ENCODE data around the gene NAGLU.

NAGLU gene

GRCh38 chr17:42574463-42574862 lies 38.4 kb downstream of the NAGLU start:
- DNase-seq (ENCODE audit: low read depth, low spot score) = no peak
- TF ChIP-seq SUZ12 (IDR thresholded peaks at IDR 0.05; ENCODE audit: extremely low read depth, insufficient read depth, insufficient read length) = no peak
- no peaks in the 10 kb centered on the region for H3K27me3 ChIP-seq (ENCODE audit: insufficient read depth, insufficient read length)
- no peaks in the 10 kb centered on the region for H3K4me1 ChIP-seq (ENCODE audit: insufficient read depth, insufficient read length)
- H3K9ac ChIP-seq (ENCODE audit: insufficient read length, low read depth) = no peak overlapping the region
- no peak overlapping the region for H3K4me3 ChIP-seq (ENCODE audit: insufficient read length, low read depth)
- H3K9me3 ChIP-seq (ENCODE audit: insufficient read depth, low read length) = no peaks in the 10 kb centered on the region
- H3K36me3 ChIP-seq (ENCODE audit: insufficient read depth, insufficient read length, low read length) = peaks cover 77% of the 10 kb centered on the region

- H3K4me1 ChIP-seq (ENCODE audit: insufficient read depth, insufficient read length) = no peaks in the 10 kb centered on the region
- TF ChIP-seq SUZ12 (IDR thresholded peaks at IDR 0.05; ENCODE audit: extremely low read depth, insufficient read depth, insufficient read length) (no peak), ZNF274 (IDR thresholded peaks at IDR 0.05; ENCODE audit: low read depth, low read length) (no peak), YY1 (IDR thresholded peaks at IDR 0.05; ENCODE audit: insufficient read depth, insufficient read length) (no peak)
- peak overlapping the region; percentile 97 for H3K9ac ChIP-seq (ENCODE audit: insufficient read length, low read depth)
- no peaks in the 10 kb centered on the region for H3K9me3 ChIP-seq (ENCODE audit: insufficient read depth, low read length)
- H3K27me3 ChIP-seq (ENCODE audit: insufficient read depth, insufficient read length) = no peaks in the 10 kb centered on the region
- H3K4me3 ChIP-seq (ENCODE audit: insufficient read length, low read depth) = peak overlapping the region; percentile 94
- H3K36me3 ChIP-seq (ENCODE audit: insufficient read depth, insufficient read length, low read length) = peaks cover 74% of the 10 kb centered on the region
- DNase-seq (ENCODE audit: low read depth, low spot score) = no peak
Measured at GRCh38 chr17:42577140-42577531, 41.1 kb downstream of the NAGLU start.

GRCh38 chr17:42577532-42578281 lies 41.7 kb downstream of the NAGLU start, which contains the start of gene PSMC3IP:
Gene PSMC3IP, minus strand, starts transcription at chr17:42577729. Its CDS starts 43 bp downstream, at chr17:42577686.
- H3K9ac ChIP-seq (ENCODE audit: insufficient read length, low read depth) = peak within 1 kb of the TSS; percentile 97
- H3K4me3 ChIP-seq (ENCODE audit: insufficient read length, low read depth) = peak within 1 kb of the TSS; percentile 94
- no peaks in the 10 kb centered on the region for H3K4me1 ChIP-seq (ENCODE audit: insufficient read depth, insufficient read length)
- no peak for TF ChIP-seq ZNF274 (IDR thresholded peaks at IDR 0.05; ENCODE audit: low read depth, low read length)
- TF ChIP-seq SUZ12 (IDR thresholded peaks at IDR 0.05; ENCODE audit: extremely low read depth, insufficient read depth, insufficient read length) = no peak
- no peak for TF ChIP-seq YY1 (IDR thresholded peaks at IDR 0.05; ENCODE audit: insufficient read depth, insufficient read length)
- DNase-seq (ENCODE audit: low read depth, low spot score) = peak; percentile 91
- H3K9me3 ChIP-seq (ENCODE audit: insufficient read depth, low read length) = no peaks in the 10 kb centered on the region
- peaks cover 74% of the 10 kb centered on the region for H3K36me3 ChIP-seq (ENCODE audit: insufficient read depth, insufficient read length, low read length)
- no peaks in the 10 kb centered on the region for H3K27me3 ChIP-seq (ENCODE audit: insufficient read depth, insufficient read length)

- Histone ChIP-seq H3K4me1 (ENCODE audit: insufficient read depth, insufficient read length) (no peaks in the 10 kb centered on the region), H3K36me3 (ENCODE audit: insufficient read depth, insufficient read length, low read length) (peaks cover 74% of the 10 kb centered on the region), H3K4me3 (ENCODE audit: insufficient read length, low read depth) (peak overlapping the region; percentile 94), H3K27me3 (ENCODE audit: insufficient read depth, insufficient read length) (no peaks in the 10 kb centered on the region), H3K9me3 (ENCODE audit: insufficient read depth, low read length) (no peaks in the 10 kb centered on the region), H3K9ac (ENCODE audit: insufficient read length, low read depth) (peak overlapping the region; percentile 97)
- DNase-seq (ENCODE audit: low read depth, low spot score) = peak; percentile 76
- TF ChIP-seq ZNF274 (IDR thresholded peaks at IDR 0.05; ENCODE audit: low read depth, low read length) = no peak
- TF ChIP-seq SUZ12 (IDR thresholded peaks at IDR 0.05; ENCODE audit: extremely low read depth, insufficient read depth, insufficient read length) = no peak
- no peak for TF ChIP-seq YY1 (IDR thresholded peaks at IDR 0.05; ENCODE audit: insufficient read depth, insufficient read length)
Measured at GRCh38 chr17:42578282-42578869, 42.3 kb downstream of the NAGLU start.

GRCh38 chr17:42579794-42580551 lies 43.9 kb downstream of the NAGLU start:
- Histone ChIP-seq H3K9ac (ENCODE audit: insufficient read length, low read depth) (no peak overlapping the region), H3K4me1 (ENCODE audit: insufficient read depth, insufficient read length) (no peaks in the 10 kb centered on the region), H3K4me3 (ENCODE audit: insufficient read length, low read depth) (no peak overlapping the region), H3K27me3 (ENCODE audit: insufficient read depth, insufficient read length) (no peaks in the 10 kb centered on the region), H3K36me3 (ENCODE audit: insufficient read depth, insufficient read length, low read length) (peaks cover 71% of the 10 kb centered on the region), H3K9me3 (ENCODE audit: insufficient read depth, low read length) (no peaks in the 10 kb centered on the region)
- TF ChIP-seq YY1 (IDR thresholded peaks at IDR 0.05; ENCODE audit: insufficient read depth, insufficient read length) = no peak
- TF ChIP-seq ZNF274 (IDR thresholded peaks at IDR 0.05; ENCODE audit: low read depth, low read length) = no peak
- no peak for TF ChIP-seq SUZ12 (IDR thresholded peaks at IDR 0.05; ENCODE audit: extremely low read depth, insufficient read depth, insufficient read length)
- DNase-seq (ENCODE audit: low read depth, low spot score) = no peak

- no peaks in the 10 kb centered on the region for H3K4me1 ChIP-seq (ENCODE audit: insufficient read depth, insufficient read length)
- no peak overlapping the region for H3K9ac ChIP-seq (ENCODE audit: insufficient read length, low read depth)
- TF ChIP-seq YY1 (IDR thresholded peaks at IDR 0.05; ENCODE audit: insufficient read depth, insufficient read length) (no peak), ZNF274 (IDR thresholded peaks at IDR 0.05; ENCODE audit: low read depth, low read length) (no peak), SUZ12 (IDR thresholded peaks at IDR 0.05; ENCODE audit: extremely low read depth, insufficient read depth, insufficient read length) (no peak)
- H3K27me3 ChIP-seq (ENCODE audit: insufficient read depth, insufficient read length) = no peaks in the 10 kb centered on the region
- no peaks in the 10 kb centered on the region for H3K9me3 ChIP-seq (ENCODE audit: insufficient read depth, low read length)
- DNase-seq (ENCODE audit: low read depth, low spot score) = no peak
- H3K4me3 ChIP-seq (ENCODE audit: insufficient read length, low read depth) = no peak overlapping the region
- peaks cover 72% of the 10 kb centered on the region for H3K36me3 ChIP-seq (ENCODE audit: insufficient read depth, insufficient read length, low read length)
Measured at GRCh38 chr17:42581744-42582270, 45.8 kb downstream of the NAGLU start.

GRCh38 chr17:42584880-42585279 lies 48.8 kb downstream of the NAGLU start:
- no peak for DNase-seq (ENCODE audit: low read depth, low spot score)
- Histone ChIP-seq H3K36me3 (ENCODE audit: insufficient read depth, insufficient read length, low read length) (peaks cover 84% of the 10 kb centered on the region), H3K27me3 (ENCODE audit: insufficient read depth, insufficient read length) (no peaks in the 10 kb centered on the region), H3K4me3 (ENCODE audit: insufficient read length, low read depth) (no peak overlapping the region), H3K4me1 (ENCODE audit: insufficient read depth, insufficient read length) (no peaks in the 10 kb centered on the region), H3K9ac (ENCODE audit: insufficient read length, low read depth) (no peak overlapping the region), H3K9me3 (ENCODE audit: insufficient read depth, low read length) (no peaks in the 10 kb centered on the region)
- TF ChIP-seq SUZ12 (IDR thresholded peaks at IDR 0.05; ENCODE audit: extremely low read depth, insufficient read depth, insufficient read length) (no peak), ZNF274 (IDR thresholded peaks at IDR 0.05; ENCODE audit: low read depth, low read length) (no peak), YY1 (IDR thresholded peaks at IDR 0.05; ENCODE audit: insufficient read depth, insufficient read length) (no peak)

All from NT2/D1 (cell line).